ENCODE results near the gene GRIK4. TPM values are rescaled to one million over a fixed set of nuclear protein-coding genes. Genes with fewer than 3 reads are reported as not detected.

GRIK4 gene
- total RNA-seq, 1 experiment from 2014 or later, result not detected

GRCh38 chr11:120482149-120482548 is 29.4 kb upstream of the GRIK4 start:
- intact Hi-C loops (cut with micrococcal nuclease), result no loop called here
- CTCF ChIA-PET, result no interaction called here
- POLR2A ChIA-PET, result interaction anchor here (0.5 to 0.6 kb wide), 2 partner anchors 375 to 570 kb away, joined by 3 to 4 read pairs; no protein-coding TSS in a partner anchor
- TF ChIP-seq, protein P1, sequence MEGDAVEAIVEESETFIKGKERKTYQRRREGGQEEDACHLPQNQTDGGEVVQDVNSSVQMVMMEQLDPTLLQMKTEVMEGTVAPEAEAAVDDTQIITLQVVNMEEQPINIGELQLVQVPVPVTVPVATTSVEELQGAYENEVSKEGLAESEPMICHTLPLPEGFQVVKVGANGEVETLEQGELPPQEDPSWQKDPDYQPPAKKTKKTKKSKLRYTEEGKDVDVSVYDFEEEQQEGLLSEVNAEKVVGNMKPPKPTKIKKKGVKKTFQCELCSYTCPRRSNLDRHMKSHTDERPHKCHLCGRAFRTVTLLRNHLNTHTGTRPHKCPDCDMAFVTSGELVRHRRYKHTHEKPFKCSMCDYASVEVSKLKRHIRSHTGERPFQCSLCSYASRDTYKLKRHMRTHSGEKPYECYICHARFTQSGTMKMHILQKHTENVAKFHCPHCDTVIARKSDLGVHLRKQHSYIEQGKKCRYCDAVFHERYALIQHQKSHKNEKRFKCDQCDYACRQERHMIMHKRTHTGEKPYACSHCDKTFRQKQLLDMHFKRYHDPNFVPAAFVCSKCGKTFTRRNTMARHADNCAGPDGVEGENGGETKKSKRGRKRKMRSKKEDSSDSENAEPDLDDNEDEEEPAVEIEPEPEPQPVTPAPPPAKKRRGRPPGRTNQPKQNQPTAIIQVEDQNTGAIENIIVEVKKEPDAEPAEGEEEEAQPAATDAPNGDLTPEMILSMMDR (IDR thresholded peaks at IDR 0.05; ENCODE audit: unreplicated experiment), result no peak
- Mint-ChIP-seq H3K4me1 (ENCODE audit: insufficient read depth, unreplicated experiment) (no peaks in the 10 kb centered on the region), H3K9me3 (ENCODE audit: unreplicated experiment) (no peaks in the 10 kb centered on the region), H3K27me3 (ENCODE audit: insufficient read depth, unreplicated experiment) (no peaks in the 10 kb centered on the region), H3K36me3 (ENCODE audit: insufficient read depth, unreplicated experiment) (peaks cover 87% of the 10 kb centered on the region), H3K4me3 (ENCODE audit: unreplicated experiment) (no peak overlapping the region), H3K27ac (ENCODE audit: low read depth, unreplicated experiment) (no peak overlapping the region)
- no peak for DNase-seq (ENCODE audit: unreplicated experiment)
- BruUV-seq (replicated peaks), result no TSS peak

DNA sequence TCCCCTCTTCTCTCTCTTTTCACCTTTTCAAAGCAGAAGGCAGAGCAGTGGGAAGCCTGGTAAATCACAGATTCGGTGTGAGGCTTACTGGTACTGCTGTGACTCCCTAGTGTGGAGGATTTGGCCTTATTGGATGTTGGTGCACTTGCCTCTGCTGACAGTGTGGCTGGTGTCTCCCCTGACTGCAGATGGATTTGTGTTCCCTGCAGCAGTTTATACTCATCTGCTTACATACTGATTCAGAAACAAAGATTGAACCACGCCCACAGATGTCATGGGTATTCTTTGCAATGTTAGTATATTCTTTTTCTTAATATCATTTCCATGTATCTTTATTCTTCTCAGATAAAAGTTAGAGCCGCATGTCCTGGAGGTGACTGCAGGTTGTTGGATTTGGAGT is 26.8 kb upstream of the GRIK4 start:
- Mint-ChIP-seq H3K4me1 (ENCODE audit: insufficient read depth, unreplicated experiment) (no peaks in the 10 kb centered on the region), H3K36me3 (ENCODE audit: insufficient read depth, unreplicated experiment) (peaks cover 72% of the 10 kb centered on the region), H3K27ac (ENCODE audit: low read depth, unreplicated experiment) (no peak overlapping the region), H3K9me3 (ENCODE audit: unreplicated experiment) (no peaks in the 10 kb centered on the region), H3K27me3 (ENCODE audit: insufficient read depth, unreplicated experiment) (no peaks in the 10 kb centered on the region), H3K4me3 (ENCODE audit: unreplicated experiment) (no peak overlapping the region)
- ChIA-PET POLR2A (no interaction called here), CTCF (no interaction called here)
- TF ChIP-seq, protein P1 (IDR thresholded peaks at IDR 0.05; ENCODE audit: unreplicated experiment), result no peak
- no TSS peak for BruUV-seq (replicated peaks)
- DNase-seq (ENCODE audit: unreplicated experiment), result no peak
- intact Hi-C loops (cut with micrococcal nuclease), result no loop called here

DNA sequence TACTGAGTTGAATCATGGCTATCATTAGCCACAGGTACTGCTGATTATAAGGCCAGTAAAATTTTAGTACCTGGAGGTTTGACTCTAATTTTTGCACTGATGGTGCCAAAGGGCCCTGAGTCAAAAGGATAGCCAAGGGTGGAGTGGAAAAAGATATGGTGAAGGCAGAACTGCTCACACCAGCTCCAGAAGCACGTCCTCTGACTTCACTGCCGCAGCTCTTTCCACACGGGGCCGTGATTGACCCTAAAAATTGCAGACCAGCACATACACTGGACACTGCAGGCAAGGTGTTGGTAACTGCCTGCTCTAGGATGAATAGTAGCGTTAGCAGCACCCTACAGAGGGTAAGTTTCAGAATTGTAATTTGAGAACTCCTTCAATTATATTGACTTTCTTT is 25.4 kb upstream of the GRIK4 start:
- TF ChIP-seq, protein P1 (IDR thresholded peaks at IDR 0.05; ENCODE audit: unreplicated experiment), result no peak
- Mint-ChIP-seq H3K27ac (ENCODE audit: low read depth, unreplicated experiment) (no peak overlapping the region), H3K36me3 (ENCODE audit: insufficient read depth, unreplicated experiment) (peaks cover 60% of the 10 kb centered on the region), H3K4me3 (ENCODE audit: unreplicated experiment) (no peak overlapping the region), H3K9me3 (ENCODE audit: unreplicated experiment) (no peaks in the 10 kb centered on the region), H3K27me3 (ENCODE audit: insufficient read depth, unreplicated experiment) (no peaks in the 10 kb centered on the region), H3K4me1 (ENCODE audit: insufficient read depth, unreplicated experiment) (no peaks in the 10 kb centered on the region)
- BruUV-seq (replicated peaks), result no TSS peak
- DNase-seq (ENCODE audit: unreplicated experiment), result no peak
- intact Hi-C loops (cut with micrococcal nuclease), result no loop called here
- ChIA-PET CTCF (interaction anchor here (0.8 kb wide), 1 partner anchor 148 kb away, joined by 3 read pairs; no protein-coding TSS in a partner anchor), POLR2A (no interaction called here)

GRCh38 chr11:120489799-120490198 is 21.7 kb upstream of the GRIK4 start:
- no peaks in the 10 kb centered on the region for H3K27me3 Mint-ChIP-seq (ENCODE audit: insufficient read depth, unreplicated experiment)
- ChIA-PET CTCF (interaction anchor here (1.0 to 1.4 kb wide), 2 partner anchors 155 to 440 kb away, joined by 3 read pairs; no protein-coding TSS in a partner anchor), POLR2A (no interaction called here)
- no peak overlapping the region for H3K4me3 Mint-ChIP-seq (ENCODE audit: unreplicated experiment)
- no TSS peak for BruUV-seq (replicated peaks)
- H3K27ac Mint-ChIP-seq (ENCODE audit: low read depth, unreplicated experiment), result no peak overlapping the region
- TF ChIP-seq, protein P1 (IDR thresholded peaks at IDR 0.05; ENCODE audit: unreplicated experiment), result no peak
- no peaks in the 10 kb centered on the region for H3K9me3 Mint-ChIP-seq (ENCODE audit: unreplicated experiment)
- no peaks in the 10 kb centered on the region for H3K4me1 Mint-ChIP-seq (ENCODE audit: insufficient read depth, unreplicated experiment)
- DNase-seq (ENCODE audit: unreplicated experiment), result no peak
- intact Hi-C loops (cut with micrococcal nuclease), result no loop called here
- peaks cover 47% of the 10 kb centered on the region for H3K36me3 Mint-ChIP-seq (ENCODE audit: insufficient read depth, unreplicated experiment)

Measured in MCF 10A (cell line).